GM19099 (cell line): ENCODE results near the gene C22orf23.

Experiments used
- POLR2A ChIP-seq: IDR thresholded peaks from 3 replicates; pipeline ENCODE4 v1.6.1; 2011; ENCODE audit warnings: low read depth; ENCODE audit not compliant: insufficient read length; ENCODE audit errors: extremely low read depth

C22orf23 gene

DNA sequence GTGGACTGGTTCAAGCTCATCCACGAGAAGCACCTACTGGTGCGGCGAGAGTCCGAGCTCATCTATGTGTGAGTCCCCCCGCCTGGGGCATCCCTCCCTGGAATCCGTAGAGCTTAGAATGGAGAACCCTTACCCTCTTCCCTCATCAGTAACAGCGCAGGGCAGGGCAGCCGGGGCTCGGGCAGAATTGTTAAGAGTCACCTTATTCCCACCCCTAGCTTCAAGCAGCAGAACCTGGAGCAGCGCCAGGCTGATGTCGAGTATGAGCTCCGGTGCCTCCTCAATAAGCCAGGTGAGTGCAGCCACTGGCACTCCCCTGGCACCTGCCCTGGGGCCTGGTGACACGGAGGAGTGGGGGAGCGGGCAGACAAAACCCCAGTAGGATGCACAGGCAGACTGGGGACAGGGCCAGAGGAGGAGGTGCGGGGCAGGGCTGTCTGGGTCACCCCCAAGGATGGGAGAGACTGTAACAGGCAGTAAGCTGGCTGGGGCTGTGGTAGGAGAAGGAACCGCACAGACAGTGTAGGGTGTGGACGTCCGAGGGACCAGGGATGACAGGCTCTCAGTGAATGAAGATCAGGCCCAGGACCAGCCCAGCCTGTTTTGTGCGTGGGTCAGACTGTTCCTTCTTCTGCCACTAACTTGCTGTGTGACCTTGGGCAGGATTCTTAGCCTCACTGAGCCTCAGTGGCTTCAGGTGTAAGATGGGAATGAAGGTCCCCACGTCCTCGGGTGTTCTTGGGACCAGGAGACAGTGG is 20.4 kb downstream of the C22orf23 start:
- TF ChIP-seq POLR2A: no peak

DNA sequence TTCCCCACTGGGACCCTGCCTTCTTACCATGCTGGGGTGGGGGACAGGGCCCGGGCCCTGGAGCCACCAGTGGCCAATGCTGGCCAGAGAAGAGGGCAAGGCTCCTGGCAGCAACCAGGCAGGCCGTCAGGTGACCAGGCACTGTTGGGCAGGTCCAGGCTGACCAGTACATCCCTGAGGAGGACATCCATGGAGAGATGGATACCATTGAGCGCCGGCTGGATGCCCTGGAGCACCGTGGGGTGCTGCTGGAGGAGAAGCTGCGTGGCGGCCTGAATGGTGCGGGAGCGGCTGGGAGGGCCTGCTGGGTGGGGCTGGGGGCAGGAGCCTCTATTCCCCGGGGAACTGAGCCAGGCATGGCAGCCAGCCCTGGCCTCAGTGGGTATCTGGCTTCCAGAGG is 21.0 kb downstream of the C22orf23 start:
- TF ChIP-seq POLR2A: no peak

DNA sequence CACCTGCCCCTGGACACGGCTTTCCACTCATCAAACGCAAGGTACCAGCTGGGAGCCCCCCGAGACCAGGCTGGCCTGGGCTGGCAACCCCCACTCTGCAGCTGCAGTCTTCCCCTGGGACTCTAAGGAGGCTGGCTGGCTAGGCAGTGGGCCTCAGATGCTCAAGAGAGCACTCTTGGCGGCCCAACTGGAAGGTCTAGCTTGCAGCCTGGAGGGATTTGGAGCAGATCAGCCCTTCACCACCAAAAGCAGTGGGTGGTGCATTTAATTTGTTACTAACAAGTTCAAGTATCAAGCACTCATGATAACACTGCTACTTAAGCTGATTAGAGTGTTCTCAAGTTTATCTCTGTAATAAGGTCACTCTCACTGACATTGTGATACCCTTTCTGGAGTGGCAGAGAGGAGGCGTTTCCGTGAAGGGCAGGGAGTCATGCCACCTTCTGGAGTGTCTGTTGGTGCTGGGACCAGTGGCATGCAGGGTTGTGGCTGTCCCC is 21.5 kb downstream of the C22orf23 start:
- no peak for TF ChIP-seq POLR2A

DNA sequence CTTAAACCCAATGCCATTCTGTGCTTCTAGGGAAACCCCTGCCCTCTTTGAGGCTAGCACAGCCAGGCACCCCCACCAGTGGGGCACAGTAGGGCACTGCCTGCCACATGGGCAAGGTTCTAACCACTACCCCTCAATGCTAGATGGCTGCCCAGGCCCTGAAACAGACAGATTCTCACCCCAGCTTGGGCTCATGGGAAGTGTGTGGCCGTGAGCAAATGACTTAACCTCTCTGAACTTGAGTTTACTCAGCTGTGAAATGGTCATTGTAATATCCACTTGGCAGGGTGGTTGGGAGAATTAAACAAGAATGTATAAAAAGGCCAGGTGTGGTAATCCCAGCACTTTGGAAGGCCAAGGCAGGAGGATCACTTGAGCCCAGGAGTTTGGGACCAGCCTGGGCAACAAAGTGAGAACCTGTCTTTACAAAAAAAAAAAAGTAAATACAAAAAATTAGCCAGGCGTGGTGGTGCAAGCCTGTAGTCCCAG is 22.4 kb downstream of the C22orf23 start:
- TF ChIP-seq POLR2A: no peak

- no peak for TF ChIP-seq POLR2A
These were observed 23.0 kb downstream of the C22orf23 start for GRCh38 chr22:37930270-37930951.

GRCh38 chr22:37929390-37929789 is 24.0 kb downstream of the C22orf23 start:
- TF ChIP-seq POLR2A: no peak

DNA sequence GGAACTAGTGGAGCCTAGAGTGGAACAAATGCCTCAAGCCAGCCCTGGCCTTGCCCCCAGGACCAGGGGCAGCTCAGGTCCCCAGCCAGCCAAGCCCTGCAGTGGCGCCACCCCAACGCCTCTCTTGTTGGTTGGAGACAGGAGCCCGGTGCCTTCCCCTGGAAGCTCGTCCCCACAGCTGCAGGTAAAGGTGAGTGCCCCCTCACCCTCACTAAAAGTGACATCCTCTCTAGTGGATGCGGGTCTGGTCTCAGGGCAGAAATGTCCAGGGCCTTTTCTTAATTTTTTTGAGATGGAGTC is 25.8 kb downstream of the C22orf23 start:
- no peak for TF ChIP-seq POLR2A

DNA sequence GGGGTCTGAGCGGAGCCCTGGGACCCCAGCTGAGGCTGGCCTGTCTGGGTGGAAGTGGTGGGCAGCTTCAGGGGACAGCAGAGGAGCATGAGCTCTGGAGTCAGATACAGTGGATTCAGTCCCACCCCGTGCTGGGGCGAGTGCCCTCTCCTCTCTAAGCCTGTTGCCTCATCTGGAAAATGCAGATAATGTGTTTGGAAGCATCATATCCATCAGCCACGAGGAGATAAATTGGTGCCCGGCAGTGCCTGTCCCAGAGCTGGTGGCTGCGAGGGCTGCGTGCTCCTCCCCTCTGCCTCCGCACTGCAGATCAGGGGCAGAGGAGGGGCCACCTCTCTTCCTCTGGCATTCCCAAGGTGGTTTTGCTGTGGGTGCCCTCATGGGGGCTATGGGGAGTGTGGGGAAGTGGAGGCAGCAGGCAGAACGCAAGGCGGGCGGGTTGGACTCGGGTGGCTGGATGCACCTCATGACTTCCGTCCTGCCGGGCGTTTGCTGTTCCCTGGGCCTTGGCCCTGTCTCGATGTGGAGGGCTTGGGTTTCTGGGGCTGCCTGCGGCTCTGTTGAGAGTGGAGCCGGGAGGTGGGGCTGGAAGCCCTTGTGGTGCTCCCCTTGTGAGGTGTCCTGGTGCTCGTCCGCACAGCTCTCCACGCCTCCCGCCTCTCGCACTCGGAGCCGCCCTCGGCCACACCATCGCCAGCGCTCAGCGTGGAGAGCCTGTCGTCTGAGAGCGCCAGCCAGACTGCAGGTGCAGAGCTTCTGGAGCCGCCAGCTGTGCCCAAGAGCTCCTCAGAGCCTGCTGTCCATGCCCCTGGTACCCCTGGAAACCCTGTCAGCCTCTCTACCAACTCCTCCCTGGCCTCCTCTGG is 26.4 kb downstream of the C22orf23 start:
- no peak for TF ChIP-seq POLR2A

DNA sequence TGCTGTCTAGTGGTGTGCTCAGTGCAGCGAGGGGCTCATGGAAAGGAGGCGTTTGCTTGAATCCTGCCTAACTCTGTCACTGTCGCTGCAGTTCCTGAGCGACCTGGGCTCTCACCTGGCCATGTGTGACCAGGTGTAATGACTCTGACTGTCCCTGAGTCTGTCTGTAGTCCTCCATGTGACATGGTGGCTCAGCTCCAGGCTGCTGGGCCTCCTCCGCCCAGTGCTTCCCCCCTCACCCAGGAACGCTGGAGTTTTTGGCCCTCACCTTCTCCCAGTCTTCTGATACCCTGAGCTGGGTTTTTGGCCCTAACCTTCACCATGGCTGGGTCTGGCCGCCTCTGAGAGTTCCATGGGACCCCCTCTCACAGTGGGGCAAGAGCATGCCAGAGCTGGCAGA is 27.0 kb downstream of the C22orf23 start:
- TF ChIP-seq POLR2A: no peak

- TF ChIP-seq POLR2A: no peak
These were observed 27.6 kb downstream of the C22orf23 start for GRCh38 chr22:37925767-37926166.

- no peak for TF ChIP-seq POLR2A
These were observed 28.1 kb downstream of the C22orf23 start for GRCh38 chr22:37925330-37925729.

DNA sequence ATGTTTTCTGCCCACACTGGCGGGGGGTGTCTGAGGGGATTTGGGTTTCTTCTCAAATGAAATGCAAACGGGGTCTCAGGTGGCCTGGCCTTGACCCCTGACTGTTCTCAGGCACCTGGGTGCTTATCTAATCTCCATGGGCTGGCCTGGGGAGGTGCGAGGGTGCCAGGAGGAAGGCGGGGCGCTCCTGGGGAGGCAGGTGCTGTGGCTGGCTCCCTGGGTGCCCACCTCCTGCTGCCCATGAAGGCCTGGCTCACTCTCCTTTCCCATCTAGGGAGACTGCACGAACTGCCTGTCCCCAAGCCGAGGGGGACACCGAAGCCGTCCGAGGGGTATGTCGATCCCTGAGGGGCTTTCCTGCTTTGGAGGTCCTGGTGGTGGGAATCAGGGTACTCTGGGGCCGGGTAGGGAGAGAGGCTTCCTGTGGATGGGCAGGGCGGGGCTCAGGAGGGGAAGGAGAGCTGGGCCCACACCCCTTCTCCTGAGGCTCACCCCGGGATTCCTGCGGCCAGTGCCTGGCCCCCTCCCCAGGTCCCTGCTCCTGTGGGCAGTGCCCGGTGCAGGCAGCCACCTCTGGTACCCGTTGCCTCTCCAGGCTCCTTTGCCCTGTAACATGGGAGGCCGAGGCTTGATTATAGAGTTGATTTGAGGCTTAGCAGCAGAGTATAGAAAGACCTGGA is 28.9 kb downstream of the C22orf23 start:
- TF ChIP-seq POLR2A: no peak

GRCh38 chr22:37923927-37924326 is 29.5 kb downstream of the C22orf23 start:
- no peak for TF ChIP-seq POLR2A

DNA sequence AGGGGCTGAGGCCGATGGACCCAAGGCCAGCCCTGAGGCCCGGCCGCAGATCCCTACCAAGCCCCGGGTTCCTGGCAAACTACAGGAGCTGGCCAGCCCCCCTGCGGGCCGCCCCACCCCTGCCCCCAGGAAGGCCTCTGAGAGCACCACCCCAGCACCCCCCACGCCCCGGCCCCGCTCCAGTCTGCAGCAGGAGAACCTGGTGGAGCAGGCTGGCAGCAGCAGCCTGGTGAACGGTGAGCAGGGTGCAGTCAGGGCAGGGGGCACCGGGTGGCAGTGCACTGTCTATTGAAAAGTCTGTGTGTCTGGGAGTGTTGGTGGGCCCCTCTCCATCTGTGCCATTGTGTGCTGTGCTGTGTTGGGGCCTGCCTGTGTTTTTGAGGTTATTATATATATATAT is 31.2 kb downstream of the C22orf23 start:
- TF ChIP-seq POLR2A: no peak

- no peak for TF ChIP-seq POLR2A
These were observed 33.3 kb downstream of the C22orf23 start for GRCh38 chr22:37920126-37920525.
